MM.1S (cell line): ENCODE results near the gene BRD1.

Experiments
- EZH2 ChIP-seq: fragments of 300-600 bp; sonication (generic); optimal IDR thresholded peaks from 2 replicates; pipeline ENCODE3; 2017; ENCODE audit warnings: low read depth, mild to moderate bottlenecking, antibody characterized with exemption, low read length, mixed read lengths
- TF ChIP-seq, protein P1 (sequence below): fragments of 300-600 bp; sonication (generic); IDR thresholded peaks from 2 replicates; pipeline ENCODE4 v1.5.1; 2016; ENCODE audit warnings: antibody characterized with exemption, low read length, mixed read lengths

GRCh38 chr22:49751966-49752597 lies 75.6 kb downstream of the BRD1 start:
- TF ChIP-seq, protein P1, sequence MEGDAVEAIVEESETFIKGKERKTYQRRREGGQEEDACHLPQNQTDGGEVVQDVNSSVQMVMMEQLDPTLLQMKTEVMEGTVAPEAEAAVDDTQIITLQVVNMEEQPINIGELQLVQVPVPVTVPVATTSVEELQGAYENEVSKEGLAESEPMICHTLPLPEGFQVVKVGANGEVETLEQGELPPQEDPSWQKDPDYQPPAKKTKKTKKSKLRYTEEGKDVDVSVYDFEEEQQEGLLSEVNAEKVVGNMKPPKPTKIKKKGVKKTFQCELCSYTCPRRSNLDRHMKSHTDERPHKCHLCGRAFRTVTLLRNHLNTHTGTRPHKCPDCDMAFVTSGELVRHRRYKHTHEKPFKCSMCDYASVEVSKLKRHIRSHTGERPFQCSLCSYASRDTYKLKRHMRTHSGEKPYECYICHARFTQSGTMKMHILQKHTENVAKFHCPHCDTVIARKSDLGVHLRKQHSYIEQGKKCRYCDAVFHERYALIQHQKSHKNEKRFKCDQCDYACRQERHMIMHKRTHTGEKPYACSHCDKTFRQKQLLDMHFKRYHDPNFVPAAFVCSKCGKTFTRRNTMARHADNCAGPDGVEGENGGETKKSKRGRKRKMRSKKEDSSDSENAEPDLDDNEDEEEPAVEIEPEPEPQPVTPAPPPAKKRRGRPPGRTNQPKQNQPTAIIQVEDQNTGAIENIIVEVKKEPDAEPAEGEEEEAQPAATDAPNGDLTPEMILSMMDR = no peak
- no peak for TF ChIP-seq EZH2
